NCI-H2171 treated with DMSO at 0.1 percent for 48 hours (cell line): ENCODE measurements around the gene HARS2.
"Not testable (repeated sequence)": the region's sequence is repeated elsewhere in the genome, so short reads cannot be mapped to it uniquely, and the experiment has no call there.

Source experiments
- DNase-seq: peaks from one replicate; lab custom pipeline; 2025; lab: John Stamatoyannopoulos, UW

HARS2 gene, protein sequence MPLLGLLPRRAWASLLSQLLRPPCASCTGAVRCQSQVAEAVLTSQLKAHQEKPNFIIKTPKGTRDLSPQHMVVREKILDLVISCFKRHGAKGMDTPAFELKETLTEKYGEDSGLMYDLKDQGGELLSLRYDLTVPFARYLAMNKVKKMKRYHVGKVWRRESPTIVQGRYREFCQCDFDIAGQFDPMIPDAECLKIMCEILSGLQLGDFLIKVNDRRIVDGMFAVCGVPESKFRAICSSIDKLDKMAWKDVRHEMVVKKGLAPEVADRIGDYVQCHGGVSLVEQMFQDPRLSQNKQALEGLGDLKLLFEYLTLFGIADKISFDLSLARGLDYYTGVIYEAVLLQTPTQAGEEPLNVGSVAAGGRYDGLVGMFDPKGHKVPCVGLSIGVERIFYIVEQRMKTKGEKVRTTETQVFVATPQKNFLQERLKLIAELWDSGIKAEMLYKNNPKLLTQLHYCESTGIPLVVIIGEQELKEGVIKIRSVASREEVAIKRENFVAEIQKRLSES

DNA sequence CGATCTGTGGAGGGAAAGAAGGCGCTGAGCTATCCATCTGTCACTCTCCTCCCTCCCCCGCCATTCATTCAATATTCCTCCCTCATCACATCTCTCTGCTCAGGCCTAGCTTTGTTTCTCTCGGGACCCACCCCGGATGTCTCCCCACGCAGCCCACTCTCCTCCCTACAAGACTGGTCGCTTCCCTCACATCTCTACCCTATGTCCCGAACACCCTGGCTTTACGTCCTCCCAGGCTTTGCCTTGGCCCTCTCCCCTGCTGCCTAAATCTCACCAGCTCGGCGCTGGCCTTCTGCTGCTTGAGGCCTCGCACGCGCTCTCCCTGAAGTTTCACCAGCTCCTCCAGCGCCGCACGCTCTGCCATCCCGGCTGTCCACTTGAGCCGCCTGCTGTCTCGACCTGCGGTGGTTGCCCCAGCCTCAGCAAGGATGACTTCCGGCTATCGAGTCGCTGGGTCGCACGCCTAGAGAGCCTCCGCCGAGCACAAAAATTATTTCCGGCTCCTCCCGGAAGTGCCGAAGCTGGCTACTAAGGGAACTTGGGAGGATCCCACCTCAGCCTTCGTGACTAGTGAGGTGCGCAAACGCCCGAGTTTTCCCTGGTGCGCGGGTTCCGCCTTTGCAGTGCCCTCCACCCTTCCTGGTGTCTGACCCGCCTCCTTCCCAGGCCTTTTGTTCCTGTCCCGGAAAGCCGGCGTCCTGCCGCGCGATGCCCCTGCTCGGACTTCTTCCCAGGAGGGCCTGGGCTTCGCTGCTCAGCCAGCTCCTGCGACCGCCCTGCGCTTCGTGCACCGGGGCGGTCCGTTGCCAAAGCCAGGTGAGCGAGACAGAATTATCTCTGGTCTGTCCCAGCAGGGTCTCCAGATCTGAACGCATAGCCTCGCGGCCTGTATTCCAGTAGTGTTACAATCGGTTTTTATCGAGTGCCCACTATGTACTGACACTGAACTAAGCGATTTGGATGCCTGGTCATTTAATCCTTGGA lies at the start of gene HARS2, which contains the start of gene HARS1:
HARS2 (plus strand) TSS at position 515 of the 984 bp plus-strand sequence; CDS start at position 709, 194 bp downstream.
HARS1 (minus strand) TSS at position 430 of the 984 bp plus-strand sequence; CDS start at position 364, 66 bp downstream.
- DNase-seq, result peak; percentile 86

GRCh38 chr5:140641716-140642115 lies 49.5 kb upstream of the HARS2 start:
- DNase-seq, result no peak

- DNase-seq, result no peak
Measured at GRCh38 chr5:140642718-140643117, 48.5 kb upstream of the HARS2 start.

DNA sequence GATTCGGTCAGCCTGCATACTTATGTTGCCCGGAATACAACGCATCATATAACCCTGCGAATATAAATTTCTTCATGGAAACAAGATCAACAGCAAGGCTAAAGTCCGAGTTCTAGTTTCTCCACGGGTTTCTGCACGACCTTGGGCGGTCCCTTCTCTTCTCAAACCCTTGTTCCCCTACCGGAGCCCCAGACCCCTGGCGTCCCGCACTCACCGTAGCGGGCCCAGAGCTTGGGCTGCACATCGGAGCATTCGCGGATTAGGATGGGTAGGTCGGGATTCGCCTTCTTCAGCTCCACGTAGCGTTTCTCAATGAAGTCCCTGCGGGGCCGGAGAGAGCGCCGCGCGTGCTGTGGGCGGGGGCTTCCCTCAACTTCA lies 44.2 kb upstream of the HARS2 start:
- DNase-seq, result no peak

DNA sequence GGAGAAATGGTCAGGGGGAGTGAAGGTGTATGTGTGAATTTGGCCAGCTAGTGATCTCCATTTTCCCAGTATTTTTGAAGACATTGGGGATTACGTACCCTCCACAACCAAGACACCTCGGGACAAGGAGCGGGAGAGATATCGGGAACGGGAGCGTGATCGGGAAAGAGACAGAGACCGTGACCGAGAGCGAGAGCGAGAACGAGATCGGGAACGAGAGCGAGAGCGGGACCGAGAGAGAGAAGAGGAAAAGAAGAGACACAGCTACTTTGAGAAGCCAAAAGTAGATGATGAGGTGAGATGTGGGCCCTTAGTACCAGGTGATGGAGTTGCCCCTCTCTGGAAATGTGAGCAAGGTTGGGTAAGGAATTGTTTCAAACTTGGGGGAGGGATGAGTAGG lies 32.4 kb upstream of the HARS2 start:
- no peak for DNase-seq

- DNase-seq, result not testable (repeated sequence)
Measured at GRCh38 chr5:140660371-140660770, 30.9 kb upstream of the HARS2 start.

- no peak for DNase-seq
Measured at GRCh38 chr5:140664030-140664358, 27.3 kb upstream of the HARS2 start.

DNA sequence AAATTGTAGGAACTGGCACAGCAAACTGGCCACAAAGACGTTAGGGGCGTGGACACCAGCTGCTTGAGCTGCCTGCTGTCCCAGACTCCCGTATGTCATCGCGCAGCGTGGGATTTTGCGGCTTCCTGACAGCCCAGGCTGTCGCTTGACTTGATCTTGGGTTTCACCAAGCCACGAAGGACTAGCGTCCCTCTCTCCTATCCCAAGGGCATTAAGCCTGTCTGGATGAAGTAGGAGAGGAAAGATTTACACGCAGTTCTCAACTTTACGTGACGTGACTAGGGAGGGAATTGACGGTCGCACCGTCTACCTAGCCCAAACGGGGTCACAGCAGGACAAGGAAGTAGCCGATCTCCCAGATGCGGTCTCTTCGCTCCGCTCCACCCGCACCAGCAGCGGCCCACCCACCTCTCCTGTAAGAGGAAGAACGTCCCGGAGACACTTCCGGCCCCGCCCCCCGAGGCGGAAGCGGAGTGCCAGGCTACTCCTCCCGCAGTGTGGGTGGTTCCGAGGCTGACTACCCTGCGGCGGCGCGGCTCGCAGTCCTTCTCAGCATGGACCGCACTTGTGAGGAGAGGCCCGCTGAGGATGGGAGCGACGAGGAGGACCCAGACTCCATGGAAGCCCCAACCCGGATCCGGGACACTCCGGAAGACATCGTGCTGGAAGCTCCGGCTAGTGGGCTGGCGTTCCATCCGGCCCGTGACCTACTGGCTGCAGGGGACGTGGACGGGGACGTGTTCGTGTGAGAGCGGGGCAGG lies 26.7 kb upstream of the HARS2 start, which contains the start of gene WDR55:
WDR55 (plus strand) TSS at position 546 of the 761 bp plus-strand sequence; CDS start at position 555, 9 bp downstream.
- peak; percentile 86 for DNase-seq

- DNase-seq, result not testable (repeated sequence)
Measured at GRCh38 chr5:140671035-140671434, 20.2 kb upstream of the HARS2 start.

DNA sequence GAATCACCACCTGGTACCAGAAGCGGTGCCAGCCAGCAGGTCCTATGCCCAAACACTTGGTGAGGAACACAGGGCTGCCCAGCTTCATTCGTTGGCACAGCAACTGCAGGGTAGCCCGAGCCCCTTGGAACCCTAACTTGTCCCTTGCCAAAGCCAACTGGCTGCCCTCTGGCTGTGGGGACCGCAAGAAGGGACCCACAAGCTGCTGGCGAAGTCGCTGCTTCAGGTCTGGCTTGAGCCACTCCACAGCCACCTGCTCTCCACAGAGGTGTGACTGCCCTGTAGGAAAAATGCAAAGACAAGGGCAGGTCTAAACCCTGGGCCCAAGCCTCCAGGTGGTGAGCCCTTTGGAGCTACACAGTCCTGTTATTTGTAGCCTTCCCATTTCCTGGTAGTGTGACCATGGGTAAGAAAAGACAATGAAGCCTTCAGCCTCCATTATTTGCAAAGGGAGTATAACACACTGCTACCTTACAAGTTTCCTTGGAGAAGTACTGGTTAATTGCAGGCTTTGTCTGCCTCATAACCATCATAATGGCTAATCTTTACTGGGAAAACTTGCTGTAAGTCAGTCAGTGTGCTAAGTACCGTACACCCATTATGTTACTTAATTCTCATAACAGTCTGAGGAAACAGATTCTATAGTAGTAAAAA lies 19.7 kb upstream of the HARS2 start:
- DNase-seq, result no peak

DNA sequence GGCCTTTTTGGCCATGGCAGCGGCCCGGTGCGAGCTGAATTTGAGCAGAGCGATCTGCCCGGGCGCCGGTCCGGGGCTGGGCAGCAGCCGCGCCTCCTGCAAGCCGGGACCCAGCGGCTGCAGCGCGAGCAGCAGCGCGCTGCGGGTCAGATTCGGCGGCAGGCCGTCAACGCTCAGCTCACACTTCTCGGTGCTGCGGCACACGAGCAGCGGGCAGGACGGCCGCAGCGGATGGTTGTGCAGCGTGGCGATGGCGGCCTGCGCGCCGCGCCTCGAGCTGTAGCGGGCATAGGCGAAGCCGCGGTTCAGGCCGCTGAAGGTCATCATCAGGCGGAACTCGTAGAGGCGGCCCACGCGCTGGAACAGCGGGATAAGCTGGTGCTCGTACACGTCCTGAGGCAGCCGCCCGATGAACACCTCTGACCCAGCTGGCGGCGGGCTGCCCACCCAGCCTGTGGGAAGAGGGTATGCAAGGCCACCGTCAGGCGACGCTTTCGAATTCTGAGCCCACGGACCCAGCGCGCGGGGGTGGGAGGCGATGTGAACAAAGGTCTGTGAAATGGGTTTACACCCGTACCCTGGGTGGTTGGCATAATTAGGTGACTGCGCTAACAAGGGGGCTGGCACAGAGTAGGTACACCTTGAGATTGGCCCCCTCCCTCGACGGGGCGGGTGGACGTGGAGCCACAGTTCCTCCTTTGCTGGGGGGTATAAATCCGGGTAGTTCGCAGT lies 18.6 kb upstream of the HARS2 start:
- DNase-seq, result no peak

- DNase-seq, result no peak
Measured at GRCh38 chr5:140673187-140673976, 17.9 kb upstream of the HARS2 start, which contains the start of gene DND1. DND1 (minus strand) TSS chr5:140673576; CDS start chr5:140673542, 34 bp downstream.

DNA sequence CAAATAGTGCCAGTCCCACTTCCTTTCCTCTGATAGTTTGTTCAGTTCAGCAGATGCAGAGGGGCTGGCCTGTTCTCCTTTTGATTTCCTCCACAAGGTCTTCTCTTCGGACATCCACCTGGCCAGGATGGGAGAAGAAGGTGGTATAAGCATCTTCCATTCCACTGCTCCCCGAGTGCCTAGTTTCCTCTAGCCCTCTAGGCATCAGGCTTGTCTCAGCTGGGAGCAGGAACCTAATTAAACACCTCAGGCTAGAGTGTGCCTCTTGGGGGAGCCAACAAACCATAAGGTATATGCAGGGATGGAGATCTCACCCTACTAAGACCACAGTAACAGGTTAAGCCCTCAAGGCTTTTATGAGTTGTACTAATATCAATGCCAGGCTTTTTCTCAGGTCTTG lies 17.0 kb upstream of the HARS2 start:
- DNase-seq, result no peak

DNA sequence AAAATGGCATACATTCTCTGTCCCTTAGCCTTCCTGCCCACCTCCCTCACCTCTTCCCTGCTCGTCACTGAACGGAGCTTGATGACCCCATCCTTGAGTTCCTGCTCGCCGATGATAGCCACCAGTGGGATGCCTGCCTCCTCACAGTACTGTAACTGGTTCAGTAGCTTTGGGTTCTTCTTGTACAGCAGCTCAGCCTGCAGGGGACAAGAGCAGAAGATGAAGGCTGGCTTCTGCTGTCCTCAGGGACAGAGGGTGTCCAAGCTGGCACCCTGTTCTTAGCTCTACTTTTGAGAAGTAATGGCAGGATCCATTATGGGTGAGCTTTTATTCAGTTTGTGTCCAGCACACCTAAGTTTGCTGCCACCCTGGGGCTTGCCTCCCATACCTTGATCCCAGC lies 16.6 kb upstream of the HARS2 start:
- no peak for DNase-seq

DNA sequence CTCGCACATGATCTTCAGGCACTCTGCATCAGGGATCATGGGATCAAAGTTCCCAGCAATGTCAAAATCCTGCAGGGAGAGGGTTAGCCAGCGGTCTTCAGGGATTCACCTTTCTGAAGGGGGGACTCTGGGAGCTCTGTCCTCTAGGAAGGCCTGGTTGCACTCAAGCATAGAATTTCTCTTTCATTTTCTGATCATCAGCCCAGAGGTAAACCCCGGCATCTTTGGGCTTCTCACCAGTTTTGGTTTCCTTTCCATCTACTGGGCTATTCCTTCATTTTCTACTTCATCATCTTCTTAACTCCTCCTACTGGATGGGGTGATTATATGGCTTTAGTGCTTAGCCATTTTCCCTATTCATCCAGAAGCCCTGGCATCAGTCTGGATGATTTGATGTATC lies 13.3 kb upstream of the HARS2 start:
- no peak for DNase-seq

- no peak for DNase-seq
Measured at GRCh38 chr5:140678993-140679392, 12.3 kb upstream of the HARS2 start.

GRCh38 chr5:140690376-140690932 lies 801 bp upstream of the HARS2 start:
- DNase-seq, result no peak

DNA sequence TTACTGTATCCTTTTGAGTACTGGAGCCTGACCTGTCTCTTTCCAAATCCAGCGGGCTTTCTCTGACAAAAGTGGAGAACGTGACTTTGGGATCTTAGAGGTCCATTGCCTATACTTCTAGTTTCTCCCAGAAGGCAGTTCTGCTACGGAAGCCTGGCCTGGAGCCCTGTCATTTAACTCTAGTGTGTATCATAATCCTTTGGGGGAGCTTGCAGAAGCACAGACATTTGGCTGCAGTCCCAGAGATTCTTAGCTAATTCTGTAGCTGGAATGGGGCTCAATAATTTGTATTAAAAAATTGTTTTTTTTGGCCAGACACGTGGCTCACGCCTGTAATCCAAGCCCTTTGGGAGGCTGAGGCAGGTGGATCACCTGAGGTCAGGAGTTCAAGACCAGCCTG lies 3.0 kb downstream of the HARS2 start:
- DNase-seq, result no peak

GRCh38 chr5:140696891-140697492 lies 5.7 kb downstream of the HARS2 start:
- no peak for DNase-seq
